ENCODE measurements around the gene ADGRG3. TPM values are rescaled to one million over a fixed set of nuclear protein-coding genes. Genes with fewer than 3 reads are reported as not detected.

ADGRG3 gene
- total and polyA plus RNA-seq, 2 of the 13 experiments (the other 11 are each of a cell fraction or from before 2014, with no cell fraction given) = 2.7 to 11.8 TPM

DNA sequence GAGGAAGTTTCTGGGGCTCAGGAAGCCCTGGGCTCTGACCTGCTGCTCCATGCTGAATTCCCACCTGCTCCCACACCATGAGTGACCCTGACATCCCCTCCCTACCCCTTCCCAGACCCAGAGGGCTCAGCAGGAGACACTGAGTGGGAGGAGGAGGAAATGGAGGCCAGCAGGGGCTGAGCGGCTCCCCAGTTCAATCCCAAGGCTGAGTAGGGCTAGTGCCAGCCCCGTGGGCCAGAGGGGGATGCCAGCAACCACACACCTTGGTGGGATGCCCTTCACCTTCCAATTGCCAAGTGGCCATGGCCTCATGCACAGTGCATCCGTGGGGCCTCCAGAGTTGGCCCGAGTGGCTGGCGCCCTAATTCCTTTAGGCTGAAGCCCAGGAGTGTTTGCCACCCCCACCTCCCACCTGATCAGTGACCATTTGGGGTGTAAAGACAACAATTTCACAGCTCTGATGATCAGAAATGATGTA lies 1.0 kb upstream of the ADGRG3 start (continued):
- 0 out of 2 replicates have a peak, but pooled peaks have one; percentile 17 for TF ChIP-seq FOXO1 (CRISPR knock-in tag; IDR thresholded peaks at IDR 0.05)

DNA sequence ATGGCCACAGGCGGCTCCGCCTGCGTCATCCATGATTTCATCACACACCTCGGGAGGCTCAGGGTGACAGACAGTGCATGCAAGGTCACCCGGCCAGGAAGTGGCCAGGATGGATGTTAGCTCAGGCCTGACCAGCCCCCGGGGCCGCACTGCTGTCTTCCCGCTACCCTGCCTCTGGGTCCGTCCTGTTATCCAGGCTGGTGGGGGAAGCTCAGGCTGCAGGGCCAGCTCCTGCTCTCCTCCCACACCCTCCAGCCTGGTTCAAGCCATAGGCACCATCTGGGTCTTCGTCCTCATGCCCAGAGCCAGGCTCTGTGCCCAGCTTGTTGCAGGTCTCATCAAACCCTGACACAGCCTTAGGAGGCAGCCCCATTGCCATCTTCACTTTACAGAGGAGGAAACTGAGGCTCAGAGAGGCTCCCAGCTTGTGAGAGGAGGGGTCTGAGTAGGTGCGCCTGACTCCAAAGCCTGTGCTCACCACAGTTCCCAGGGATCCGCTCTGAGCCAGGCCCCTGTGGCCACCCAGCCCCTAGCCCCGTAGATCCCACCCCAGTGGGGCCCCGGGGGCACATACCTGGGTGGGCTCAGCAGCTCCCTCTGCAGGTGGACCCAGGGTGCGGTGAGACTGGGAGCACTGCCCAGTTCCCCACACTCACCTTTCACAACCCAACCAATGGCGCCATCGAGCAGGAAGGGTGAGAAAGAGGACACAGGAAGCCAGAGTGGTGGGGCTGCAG lies 412 bp upstream of the ADGRG3 start:
- no peak overlapping the region for H2AFZ ChIP-seq (ENCODE audit: low read length)
- no peaks in the 10 kb centered on the region for H3K36me3 ChIP-seq (replicated peaks in 1 of 2; ENCODE audit: control insufficient read depth in 1 of 2, insufficient read depth in 2 of 2, low read length in 2 of 2)
- no peaks in the 10 kb centered on the region for H3K79me2 ChIP-seq (ENCODE audit: insufficient read depth, low read length)
- no peaks in the 10 kb centered on the region for H3K27me3 ChIP-seq (ENCODE audit: control insufficient read depth in 1 of 2, insufficient read depth in 2 of 2, low read length in 2 of 2)
- peak; percentile 91 for DNase-seq (ENCODE audit: low spot score)
- H3K27ac ChIP-seq (ENCODE audit: extremely low read length, insufficient read depth, low read length) = peak overlapping the region; percentile 79
- TSS peak; percentile 66 for BruUV-seq (replicated peaks)
- ChIA-PET POLR2A (interaction anchor here (0.5 to 2.2 kb wide), 18 partner anchors 9 to 295 kb away, joined by 3 to 41 read pairs (median 6); partner anchors contain the start of genes CX3CL1, DRC7 and KATNB1), CTCF (ENCODE audit: low intra/inter-chr PET ratio, low total read pairs) (interaction anchor here (0.9 to 2.6 kb wide), 4 partner anchors 19 to 89 kb away, joined by 3 to 14 read pairs (median 4); partner anchors contain the start of gene DRC7)
- intact Hi-C loops (cut with micrococcal nuclease; ENCODE audit: unreplicated experiment) = loop anchor here (1.0 to 2.0 kb wide), 2 partner anchors 27 to 53 kb away; partner anchors contain the start of gene DRC7
- peak; percentile 84 for FAIRE-seq
- ATAC-seq = peak; percentile 93
- 54% methylated on average over 8 of the region's 17 CpGs for WGBS (ENCODE audit: low lambda C conversion rate)
- H4K20me1 ChIP-seq (ENCODE audit: insufficient read depth, low read length) = no peaks in the 10 kb centered on the region
- H3K4me2 ChIP-seq (ENCODE audit: low read depth, low read length) = peak overlapping the region; percentile 80
- H3K4me1 ChIP-seq (ENCODE audit: insufficient read depth, low read length) = peaks cover 69% of the 10 kb centered on the region
- peak overlapping the region; percentile 68 for H3K9ac ChIP-seq (ENCODE audit: insufficient read depth, low read depth, low read length)
- no peaks in the 10 kb centered on the region for H3K9me3 ChIP-seq (ENCODE audit: low read length)
- H3K4me3 ChIP-seq (replicated peaks in 1 of 3; ENCODE audit: insufficient read depth in 1 of 3, low read depth in 2 of 3, low read length in 3 of 3) = peak overlapping the region in 2 of 3 experiments; percentile 50 to 60; a peak in 4 of 6 replicates
- in situ Hi-C loops (cut with HindIII; ENCODE audit: extremely low pct_ligation_motif_present, low pct_unique_long_range_greater_than_20kb) = loop anchor here (5.0 kb wide), 1 partner anchor 50 kb away; no protein-coding TSS in a partner anchor
- TF ChIP-seq NFATC3 (CRISPR knock-in tag; IDR thresholded peaks at IDR 0.05) (no peak), FOSL2 (CRISPR knock-in tag; IDR thresholded peaks at IDR 0.05) (peak; percentile 94), ZNF841 (CRISPR knock-in tag; IDR thresholded peaks at IDR 0.05; ENCODE audit: borderline replicate concordance) (no peak), SRSF1 (optimal IDR thresholded peaks at IDR 0.05; ENCODE audit: low read depth, low read length) (no peak), NR2F2 (IDR thresholded peaks at IDR 0.05; ENCODE audit: borderline replicate concordance, low read depth) (peak; percentile 78; the same call in 1 of the 2 replicates), NR2F6 (IDR thresholded peaks at IDR 0.05) (peak; percentile 83), NR2F6 (CRISPR knock-in tag; IDR thresholded peaks at IDR 0.05) (peak; percentile 95), ZNF713 (CRISPR knock-in tag; IDR thresholded peaks at IDR 0.05) (no peak), MED8 (CRISPR knock-in tag; IDR thresholded peaks at IDR 0.05; ENCODE audit: insufficient replicate concordance) (no peak), ZNF879 (CRISPR knock-in tag; IDR thresholded peaks at IDR 0.05) (no peak), ATM (IDR thresholded peaks at IDR 0.05; ENCODE audit: borderline replicate concordance) (no peak), ZSCAN22 (CRISPR knock-in tag; IDR thresholded peaks at IDR 0.05) (peak; percentile 27; the same call in 1 of the 2 replicates), JDP2 (CRISPR knock-in tag; IDR thresholded peaks at IDR 0.05; ENCODE audit: borderline replicate concordance) (no peak)
- TF ChIP-seq, protein P1, sequence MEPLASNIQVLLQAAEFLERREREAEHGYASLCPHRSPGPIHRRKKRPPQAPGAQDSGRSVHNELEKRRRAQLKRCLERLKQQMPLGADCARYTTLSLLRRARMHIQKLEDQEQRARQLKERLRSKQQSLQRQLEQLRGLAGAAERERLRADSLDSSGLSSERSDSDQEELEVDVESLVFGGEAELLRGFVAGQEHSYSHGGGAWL (CRISPR knock-in tag; IDR thresholded peaks at IDR 0.05) = peak; percentile 47; the same call in 1 of the 2 replicates
- TF ChIP-seq, protein P2, sequence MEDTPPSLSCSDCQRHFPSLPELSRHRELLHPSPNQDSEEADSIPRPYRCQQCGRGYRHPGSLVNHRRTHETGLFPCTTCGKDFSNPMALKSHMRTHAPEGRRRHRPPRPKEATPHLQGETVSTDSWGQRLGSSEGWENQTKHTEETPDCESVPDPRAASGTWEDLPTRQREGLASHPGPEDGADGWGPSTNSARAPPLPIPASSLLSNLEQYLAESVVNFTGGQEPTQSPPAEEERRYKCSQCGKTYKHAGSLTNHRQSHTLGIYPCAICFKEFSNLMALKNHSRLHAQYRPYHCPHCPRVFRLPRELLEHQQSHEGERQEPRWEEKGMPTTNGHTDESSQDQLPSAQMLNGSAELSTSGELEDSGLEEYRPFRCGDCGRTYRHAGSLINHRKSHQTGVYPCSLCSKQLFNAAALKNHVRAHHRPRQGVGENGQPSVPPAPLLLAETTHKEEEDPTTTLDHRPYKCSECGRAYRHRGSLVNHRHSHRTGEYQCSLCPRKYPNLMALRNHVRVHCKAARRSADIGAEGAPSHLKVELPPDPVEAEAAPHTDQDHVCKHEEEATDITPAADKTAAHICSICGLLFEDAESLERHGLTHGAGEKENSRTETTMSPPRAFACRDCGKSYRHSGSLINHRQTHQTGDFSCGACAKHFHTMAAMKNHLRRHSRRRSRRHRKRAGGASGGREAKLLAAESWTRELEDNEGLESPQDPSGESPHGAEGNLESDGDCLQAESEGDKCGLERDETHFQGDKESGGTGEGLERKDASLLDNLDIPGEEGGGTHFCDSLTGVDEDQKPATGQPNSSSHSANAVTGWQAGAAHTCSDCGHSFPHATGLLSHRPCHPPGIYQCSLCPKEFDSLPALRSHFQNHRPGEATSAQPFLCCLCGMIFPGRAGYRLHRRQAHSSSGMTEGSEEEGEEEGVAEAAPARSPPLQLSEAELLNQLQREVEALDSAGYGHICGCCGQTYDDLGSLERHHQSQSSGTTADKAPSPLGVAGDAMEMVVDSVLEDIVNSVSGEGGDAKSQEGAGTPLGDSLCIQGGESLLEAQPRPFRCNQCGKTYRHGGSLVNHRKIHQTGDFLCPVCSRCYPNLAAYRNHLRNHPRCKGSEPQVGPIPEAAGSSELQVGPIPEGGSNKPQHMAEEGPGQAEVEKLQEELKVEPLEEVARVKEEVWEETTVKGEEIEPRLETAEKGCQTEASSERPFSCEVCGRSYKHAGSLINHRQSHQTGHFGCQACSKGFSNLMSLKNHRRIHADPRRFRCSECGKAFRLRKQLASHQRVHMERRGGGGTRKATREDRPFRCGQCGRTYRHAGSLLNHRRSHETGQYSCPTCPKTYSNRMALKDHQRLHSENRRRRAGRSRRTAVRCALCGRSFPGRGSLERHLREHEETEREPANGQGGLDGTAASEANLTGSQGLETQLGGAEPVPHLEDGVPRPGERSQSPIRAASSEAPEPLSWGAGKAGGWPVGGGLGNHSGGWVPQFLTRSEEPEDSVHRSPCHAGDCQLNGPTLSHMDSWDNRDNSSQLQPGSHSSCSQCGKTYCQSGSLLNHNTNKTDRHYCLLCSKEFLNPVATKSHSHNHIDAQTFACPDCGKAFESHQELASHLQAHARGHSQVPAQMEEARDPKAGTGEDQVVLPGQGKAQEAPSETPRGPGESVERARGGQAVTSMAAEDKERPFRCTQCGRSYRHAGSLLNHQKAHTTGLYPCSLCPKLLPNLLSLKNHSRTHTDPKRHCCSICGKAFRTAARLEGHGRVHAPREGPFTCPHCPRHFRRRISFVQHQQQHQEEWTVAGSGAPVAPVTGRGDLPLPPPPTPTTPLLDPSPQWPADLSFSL (CRISPR knock-in tag; IDR thresholded peaks at IDR 0.05) = no peak

Measured in HepG2 (cell line).